Measurements from ENCODE around the gene ZNF774. TPM values are rescaled to one million over a fixed set of nuclear protein-coding genes. Genes with fewer than 3 reads are reported as not detected.
A peak's percentile ranks its signal among the peaks of the same experiment; 100 is the strongest.

The ZNF774 gene
- total RNA-seq, 1 donor from 2014 or later, result 3.2 TPM

- peaks cover 18% of the 10 kb centered on the region for H3K36me3 Mint-ChIP-seq (ENCODE audit: low read depth)
- TF ChIP-seq, protein P1, sequence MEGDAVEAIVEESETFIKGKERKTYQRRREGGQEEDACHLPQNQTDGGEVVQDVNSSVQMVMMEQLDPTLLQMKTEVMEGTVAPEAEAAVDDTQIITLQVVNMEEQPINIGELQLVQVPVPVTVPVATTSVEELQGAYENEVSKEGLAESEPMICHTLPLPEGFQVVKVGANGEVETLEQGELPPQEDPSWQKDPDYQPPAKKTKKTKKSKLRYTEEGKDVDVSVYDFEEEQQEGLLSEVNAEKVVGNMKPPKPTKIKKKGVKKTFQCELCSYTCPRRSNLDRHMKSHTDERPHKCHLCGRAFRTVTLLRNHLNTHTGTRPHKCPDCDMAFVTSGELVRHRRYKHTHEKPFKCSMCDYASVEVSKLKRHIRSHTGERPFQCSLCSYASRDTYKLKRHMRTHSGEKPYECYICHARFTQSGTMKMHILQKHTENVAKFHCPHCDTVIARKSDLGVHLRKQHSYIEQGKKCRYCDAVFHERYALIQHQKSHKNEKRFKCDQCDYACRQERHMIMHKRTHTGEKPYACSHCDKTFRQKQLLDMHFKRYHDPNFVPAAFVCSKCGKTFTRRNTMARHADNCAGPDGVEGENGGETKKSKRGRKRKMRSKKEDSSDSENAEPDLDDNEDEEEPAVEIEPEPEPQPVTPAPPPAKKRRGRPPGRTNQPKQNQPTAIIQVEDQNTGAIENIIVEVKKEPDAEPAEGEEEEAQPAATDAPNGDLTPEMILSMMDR (IDR thresholded peaks at IDR 0.05), result no peak
- H3K4me3 Mint-ChIP-seq (ENCODE audit: unreplicated experiment), result no peak overlapping the region
- H3K4me1 Mint-ChIP-seq (ENCODE audit: low read depth), result peaks cover 64% of the 10 kb centered on the region
- peak overlapping the region; percentile 62 for H3K27ac Mint-ChIP-seq (ENCODE audit: unreplicated experiment)
- DNase-seq (ENCODE audit: low spot score), result no peak
- no peaks in the 10 kb centered on the region for H3K9me3 Mint-ChIP-seq (ENCODE audit: low read depth)
- no peaks in the 10 kb centered on the region for H3K27me3 Mint-ChIP-seq (ENCODE audit: low read depth)
These were observed 44.2 kb downstream of the ZNF774 start for GRCh38 chr15:90396321-90396720.

DNA sequence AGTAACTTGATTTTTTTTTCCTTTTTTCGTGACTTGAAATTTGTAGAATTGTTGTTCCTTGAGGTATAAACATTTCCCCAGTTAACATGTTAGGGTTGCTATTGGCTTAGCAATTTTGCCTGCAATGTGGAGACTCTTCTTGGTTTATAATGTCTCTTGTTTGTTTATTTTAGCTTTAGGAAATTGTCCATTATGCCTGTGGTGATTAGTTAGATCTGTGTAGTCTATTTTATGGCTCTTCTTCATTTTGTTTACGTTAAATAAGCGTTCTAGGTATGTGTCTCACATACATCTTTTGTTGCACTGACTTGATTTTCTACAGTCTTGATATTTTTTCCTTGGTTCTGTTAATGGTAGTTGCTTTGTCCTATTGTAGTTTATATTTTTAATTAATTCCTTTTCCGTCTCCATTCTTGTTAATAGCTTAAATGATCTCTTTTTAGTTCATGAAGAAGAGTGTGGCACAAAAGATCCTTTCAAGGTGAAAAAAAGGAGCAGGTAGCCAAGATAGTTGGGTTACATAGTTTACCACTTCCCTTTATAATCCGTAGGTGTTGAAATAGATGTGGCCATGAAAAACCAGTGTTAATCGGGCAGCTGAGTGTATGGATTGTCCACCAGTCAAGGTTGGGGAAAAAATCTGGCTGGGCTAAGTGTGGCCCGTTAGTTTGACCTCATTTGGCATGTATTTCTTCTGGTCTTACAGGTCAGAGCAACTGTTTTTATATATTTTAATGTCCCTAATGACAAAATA, 48.1 kb downstream of the ZNF774 start:
- Mint-ChIP-seq H3K9me3 (ENCODE audit: low read depth) (no peaks in the 10 kb centered on the region), H3K36me3 (ENCODE audit: low read depth) (peaks cover 5% of the 10 kb centered on the region), H3K27me3 (ENCODE audit: low read depth) (no peaks in the 10 kb centered on the region), H3K4me1 (ENCODE audit: low read depth) (peaks cover 68% of the 10 kb centered on the region), H3K27ac (ENCODE audit: unreplicated experiment) (peak overlapping the region; percentile 96), H3K4me3 (ENCODE audit: unreplicated experiment) (peak overlapping the region; percentile 31)
- no peak for DNase-seq (ENCODE audit: low spot score)
- TF ChIP-seq, protein P1 (IDR thresholded peaks at IDR 0.05), result no peak

- DNase-seq (ENCODE audit: low spot score), result no peak
- no peaks in the 10 kb centered on the region for H3K27me3 Mint-ChIP-seq (ENCODE audit: low read depth)
- H3K9me3 Mint-ChIP-seq (ENCODE audit: low read depth), result no peaks in the 10 kb centered on the region
- peak overlapping the region; percentile 96 for H3K27ac Mint-ChIP-seq (ENCODE audit: unreplicated experiment)
- peaks cover 3% of the 10 kb centered on the region for H3K36me3 Mint-ChIP-seq (ENCODE audit: low read depth)
- TF ChIP-seq, protein P1 (IDR thresholded peaks at IDR 0.05), result no peak
- H3K4me3 Mint-ChIP-seq (ENCODE audit: unreplicated experiment), result peak overlapping the region; percentile 63
- H3K4me1 Mint-ChIP-seq (ENCODE audit: low read depth), result peaks cover 69% of the 10 kb centered on the region
These were observed 48.8 kb downstream of the ZNF774 start for GRCh38 chr15:90400759-90401314.

DNA sequence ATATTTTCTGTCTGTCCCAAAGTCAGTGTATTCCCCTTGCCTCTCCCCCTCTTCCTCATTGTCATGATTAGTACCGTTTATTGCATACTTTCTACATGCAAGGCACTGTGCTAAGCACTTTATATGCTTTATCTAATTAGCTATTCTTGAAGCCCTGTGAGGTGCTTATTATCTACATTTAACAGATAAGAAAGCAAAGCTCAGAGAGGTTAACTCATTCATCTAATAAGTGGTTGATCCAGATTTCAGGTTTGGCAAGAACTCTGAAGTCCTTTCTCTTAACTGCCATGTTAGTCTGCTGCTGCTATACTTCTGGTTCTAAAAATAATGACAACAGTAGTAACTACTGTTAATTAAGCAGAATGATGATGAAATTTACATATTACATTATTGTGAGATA, 49.4 kb downstream of the ZNF774 start:
- Mint-ChIP-seq H3K4me3 (ENCODE audit: unreplicated experiment) (peak overlapping the region; percentile 63), H3K9me3 (ENCODE audit: low read depth) (no peaks in the 10 kb centered on the region), H3K36me3 (ENCODE audit: low read depth) (peaks cover 2% of the 10 kb centered on the region), H3K27ac (ENCODE audit: unreplicated experiment) (peak overlapping the region; percentile 96), H3K27me3 (ENCODE audit: low read depth) (no peaks in the 10 kb centered on the region), H3K4me1 (ENCODE audit: low read depth) (peaks cover 70% of the 10 kb centered on the region)
- TF ChIP-seq, protein P1 (IDR thresholded peaks at IDR 0.05), result no peak
- DNase-seq (ENCODE audit: low spot score), result no peak

- Mint-ChIP-seq H3K9me3 (ENCODE audit: low read depth) (no peaks in the 10 kb centered on the region), H3K36me3 (ENCODE audit: low read depth) (peaks cover 2% of the 10 kb centered on the region), H3K27ac (ENCODE audit: unreplicated experiment) (peak overlapping the region; percentile 96), H3K4me3 (ENCODE audit: unreplicated experiment) (peak overlapping the region; percentile 29), H3K27me3 (ENCODE audit: low read depth) (no peaks in the 10 kb centered on the region), H3K4me1 (ENCODE audit: low read depth) (peaks cover 77% of the 10 kb centered on the region)
- TF ChIP-seq, protein P1 (IDR thresholded peaks at IDR 0.05), result no peak
- DNase-seq (ENCODE audit: low spot score), result no peak
These were observed 50.1 kb downstream of the ZNF774 start for GRCh38 chr15:90402223-90402622.

Data from chondrocyte (in vitro differentiated cells).